ENCODE results near the gene HTR4. TPM values are rescaled to one million over a fixed set of nuclear protein-coding genes. Genes with fewer than 3 reads are reported as not detected.
A peak's percentile ranks its signal among the peaks of the same experiment; 100 is the strongest.
"Not testable (repeated sequence)": the region's sequence is repeated elsewhere in the genome, so short reads cannot be mapped to it uniquely, and the experiment has no call there.

HTR4 gene
- total RNA-seq, 1 donor from 2014 or later = not detected

DNA sequence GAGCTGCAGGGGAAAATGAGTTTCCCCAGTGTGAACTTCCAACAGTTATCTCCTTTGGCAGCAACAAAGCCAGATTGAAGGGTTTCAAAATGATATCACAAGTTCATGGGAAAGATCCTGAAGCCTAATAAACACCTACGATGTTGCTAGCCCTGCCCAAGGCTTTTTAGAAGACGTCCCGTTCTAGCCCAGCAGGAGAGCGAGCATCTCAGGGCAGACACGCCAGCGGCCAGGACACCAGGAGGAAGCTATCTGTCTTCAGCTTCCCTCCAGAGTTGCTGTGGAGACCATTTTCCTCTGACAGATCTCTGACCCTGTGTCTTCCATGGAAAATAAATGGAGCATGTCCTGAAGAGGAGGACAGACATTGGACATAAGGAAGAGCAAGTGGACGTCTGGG lies 172.1 kb downstream of the HTR4 start:
- DNase-seq (ENCODE audit: low spot score) = no peak

DNA sequence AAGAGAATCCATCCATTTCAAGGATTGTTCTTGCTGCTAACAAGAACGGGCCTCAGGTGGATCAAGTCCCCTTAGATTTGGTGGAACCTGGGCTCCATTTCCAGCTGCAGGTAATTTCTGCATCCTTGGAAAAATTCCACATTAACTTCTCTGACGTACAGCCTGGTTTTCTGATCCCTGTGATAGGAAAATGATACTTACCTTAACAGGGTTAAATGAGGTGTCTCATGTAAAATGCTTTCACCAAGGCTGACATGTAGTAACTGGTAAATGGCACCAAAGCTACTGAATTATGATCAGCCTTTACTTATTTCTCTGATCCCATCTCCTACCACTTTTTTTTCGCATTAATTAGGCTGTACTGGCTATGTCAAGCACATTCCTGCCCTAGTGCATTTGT lies 176.9 kb downstream of the HTR4 start:
- DNase-seq (ENCODE audit: low spot score) = no peak

GRCh38 chr5:148476302-148476701 lies 178.0 kb downstream of the HTR4 start:
- DNase-seq (ENCODE audit: low spot score) = no peak

DNA sequence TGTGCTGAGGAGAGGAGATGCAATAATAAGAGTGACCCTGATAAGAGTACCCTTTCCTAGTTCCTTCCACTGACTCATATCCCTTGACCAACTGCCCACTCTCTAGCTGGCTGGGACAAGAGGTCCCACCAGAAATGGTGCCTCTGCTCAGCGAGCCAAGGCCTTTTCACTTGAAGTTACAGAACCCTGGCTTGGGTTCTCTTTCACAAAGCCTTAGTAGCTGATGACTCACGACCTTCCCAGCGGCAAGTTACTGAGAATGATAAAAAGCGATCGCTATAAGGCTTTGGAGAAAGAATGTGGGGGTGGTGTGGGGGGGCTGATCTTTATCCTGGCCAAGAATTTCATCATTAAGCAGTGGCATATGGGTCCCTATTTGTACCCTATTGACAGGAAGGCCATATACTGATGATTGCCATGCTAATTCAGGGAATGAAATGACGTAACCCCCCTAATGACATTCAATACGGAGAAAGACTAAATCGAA lies 180.3 kb downstream of the HTR4 start:
- no peak for DNase-seq (ENCODE audit: low spot score)

DNA sequence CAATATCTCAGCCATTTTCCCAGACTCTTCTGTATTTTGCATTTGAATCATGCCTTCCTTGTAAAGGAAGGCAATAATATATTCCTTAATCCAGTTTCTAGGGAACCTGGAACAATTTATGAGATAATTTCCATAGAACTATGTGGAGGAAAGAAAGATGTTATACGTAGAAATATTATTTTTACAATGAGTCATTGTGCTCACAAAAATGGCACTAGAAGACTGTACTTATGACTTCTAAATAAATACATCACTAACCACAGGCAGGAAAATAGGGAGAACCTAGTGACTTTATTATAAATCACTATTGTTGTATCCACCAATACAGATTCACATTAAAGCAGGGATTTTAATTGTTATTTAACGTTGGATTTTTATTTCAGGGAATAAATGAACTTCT lies 182.9 kb downstream of the HTR4 start:
- no peak for DNase-seq (ENCODE audit: low spot score)

DNA sequence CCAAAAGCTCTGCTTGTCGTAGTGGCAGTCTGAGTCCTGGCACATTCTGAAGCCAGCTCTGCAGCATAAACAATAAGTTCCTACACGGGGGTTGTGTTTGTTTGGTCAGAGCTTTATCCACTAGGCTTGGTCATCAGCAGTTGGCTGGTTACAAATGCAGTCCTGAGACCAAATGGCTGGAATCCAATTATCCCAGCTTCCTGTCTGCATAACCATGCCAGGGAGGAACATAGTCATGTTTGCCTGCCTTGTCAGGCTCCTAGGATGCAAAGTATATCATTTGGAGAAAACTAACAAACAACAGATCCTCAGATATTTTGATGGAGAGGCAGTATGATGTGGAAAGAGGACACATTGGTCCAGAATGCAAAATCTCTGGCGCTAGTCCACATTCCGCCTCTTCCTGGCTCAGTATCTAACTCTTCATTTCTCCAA lies 184.8 kb downstream of the HTR4 start:
- DNase-seq (ENCODE audit: low spot score) = peak; percentile 50

GRCh38 chr5:148468746-148469145 lies 185.6 kb downstream of the HTR4 start:
- not testable (repeated sequence) for DNase-seq (ENCODE audit: low spot score)

DNA sequence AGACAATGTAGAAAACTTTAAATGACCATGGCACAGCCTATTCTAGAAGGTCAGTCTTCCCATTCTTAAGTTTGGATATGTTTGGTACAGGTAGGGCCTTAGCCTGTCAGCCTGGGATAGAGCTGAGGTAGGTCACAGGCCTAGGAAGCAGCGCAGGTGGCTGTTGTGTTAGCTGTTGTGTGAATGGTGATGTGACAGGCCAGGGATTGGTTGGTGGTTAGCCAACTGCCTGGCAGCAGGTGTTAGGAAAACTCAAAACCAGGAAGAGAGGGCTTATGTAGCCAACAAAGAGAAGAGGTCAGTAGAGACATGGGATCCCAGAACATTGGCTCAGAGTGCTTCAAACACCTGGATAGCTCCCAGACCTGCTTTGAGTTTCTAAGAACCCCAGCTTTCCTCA lies 186.4 kb downstream of the HTR4 start:
- no peak for DNase-seq (ENCODE audit: low spot score)

DNA sequence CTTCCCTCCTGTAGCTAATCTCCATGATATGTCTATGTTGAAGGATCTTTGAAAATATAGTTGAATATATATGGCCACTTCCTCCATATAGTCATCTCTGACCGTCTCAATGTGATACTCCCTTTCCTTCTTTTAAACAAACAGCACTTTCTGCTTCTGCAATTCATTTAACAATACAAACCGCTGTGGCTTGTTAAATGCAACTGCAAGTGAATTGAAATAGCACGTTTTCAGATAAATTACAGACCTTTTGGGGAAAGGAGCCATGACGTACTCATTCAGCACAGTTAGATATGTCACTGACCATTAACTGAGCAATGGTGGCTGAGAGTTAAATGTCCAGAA lies 188.1 kb downstream of the HTR4 start:
- no peak for DNase-seq (ENCODE audit: low spot score)

DNA sequence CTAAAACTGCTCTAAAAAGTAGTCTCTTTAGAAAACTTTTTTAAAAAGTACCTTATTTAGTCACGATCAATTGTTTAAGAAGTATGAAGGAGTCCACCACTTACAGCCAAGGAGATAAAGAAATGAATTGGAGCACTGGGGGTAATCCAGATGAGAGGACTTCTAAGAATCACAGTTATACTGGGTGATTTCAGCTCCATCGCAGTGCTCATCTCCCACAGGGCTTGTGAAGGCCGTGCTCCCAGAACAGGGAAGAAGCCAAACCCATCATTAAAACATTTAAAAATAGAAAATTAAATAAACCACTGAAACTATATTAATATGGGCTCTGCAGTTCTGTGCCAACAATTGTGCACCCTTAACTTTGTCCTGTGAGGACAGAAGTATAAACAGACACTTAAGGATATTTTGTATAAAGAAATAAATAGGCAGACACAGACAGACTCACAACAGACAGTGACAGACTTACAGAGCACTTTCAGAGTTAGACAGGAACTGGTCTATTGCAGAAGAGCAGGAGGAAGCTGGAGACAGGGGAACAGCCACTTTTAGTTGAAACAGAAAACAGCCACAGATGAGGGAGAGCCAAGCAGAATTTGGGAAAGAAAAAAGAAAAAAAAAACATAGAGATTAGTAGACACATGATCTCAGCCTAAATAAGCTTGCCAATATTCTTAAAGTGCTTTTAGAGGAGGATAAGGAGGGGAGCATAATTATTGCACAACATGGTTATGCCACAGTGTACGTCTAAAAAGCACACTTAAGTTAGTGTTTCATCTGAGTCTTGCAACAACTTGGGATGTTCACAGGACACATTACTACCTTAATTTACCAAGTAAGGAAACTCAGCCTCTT lies 188.7 kb downstream of the HTR4 start:
- no peak for DNase-seq (ENCODE audit: low spot score)

- DNase-seq (ENCODE audit: low spot score) = no peak
Measured at GRCh38 chr5:148459669-148460068, 194.7 kb downstream of the HTR4 start.

DNA sequence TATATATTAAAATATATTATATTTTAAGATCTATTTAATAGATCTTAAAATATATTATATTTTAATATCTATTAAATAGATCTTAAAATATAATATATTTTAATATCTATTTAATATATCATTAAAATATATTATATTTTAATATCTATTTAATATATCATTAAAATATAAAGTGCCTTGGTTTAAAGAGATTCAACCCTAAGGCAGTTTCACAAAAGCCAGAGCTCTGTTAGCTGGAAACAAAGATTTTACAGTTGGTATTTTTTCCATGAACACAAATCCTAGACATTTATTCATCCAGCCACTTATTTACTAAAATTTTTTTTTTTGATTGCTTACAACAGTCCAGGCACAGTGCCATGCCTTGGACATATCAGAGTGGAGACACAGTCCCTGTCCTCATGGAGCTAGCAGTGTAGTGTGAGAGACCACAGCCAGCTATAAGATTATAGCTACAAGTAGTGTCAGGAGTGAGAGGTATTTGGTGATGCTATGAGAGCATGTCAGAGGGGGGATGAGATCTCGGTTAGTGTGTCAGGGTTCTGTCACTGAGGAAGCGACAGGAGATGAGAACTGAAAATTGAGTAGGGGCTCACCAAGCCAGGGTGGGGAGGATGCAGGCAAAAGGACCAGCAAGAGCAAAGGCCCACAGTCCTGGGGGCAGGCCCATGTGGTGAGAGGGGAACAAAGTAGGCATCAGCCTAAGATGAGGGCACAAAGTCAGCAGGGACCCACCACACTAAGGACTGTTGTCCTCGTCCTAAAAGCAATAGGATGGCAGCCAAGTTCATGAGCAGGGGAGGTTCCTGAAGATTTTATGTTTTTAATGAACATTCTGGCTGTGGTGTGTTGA lies 196.1 kb downstream of the HTR4 start:
- DNase-seq (ENCODE audit: low spot score) = no peak

DNA sequence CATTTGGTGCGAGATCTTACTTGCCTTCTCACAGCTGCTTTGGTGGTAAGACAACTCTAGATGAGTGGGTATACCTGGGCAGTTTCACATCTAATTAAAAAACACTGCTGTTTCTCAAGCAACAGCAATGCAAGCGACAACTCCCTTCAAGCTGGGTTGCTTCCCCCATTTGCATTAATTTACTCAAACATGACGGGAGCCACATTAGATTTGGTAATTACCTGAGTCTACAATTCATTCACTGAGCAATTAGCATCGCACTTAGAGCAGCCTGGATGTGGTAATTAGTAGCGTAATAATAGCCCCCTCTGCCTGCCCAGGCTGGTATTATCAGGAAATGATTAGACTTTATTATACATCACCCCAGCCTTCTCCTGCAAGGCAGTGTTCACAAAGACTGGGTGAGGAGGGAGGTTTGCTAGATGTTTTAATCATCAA lies 197.1 kb downstream of the HTR4 start:
- no peak for DNase-seq (ENCODE audit: low spot score)

GRCh38 chr5:148455185-148455584 lies 199.1 kb downstream of the HTR4 start:
- no peak for DNase-seq (ENCODE audit: low spot score)

GRCh38 chr5:148454576-148454975 lies 199.8 kb downstream of the HTR4 start:
- DNase-seq (ENCODE audit: low spot score) = no peak

- DNase-seq (ENCODE audit: low spot score) = no peak
Measured at GRCh38 chr5:148452499-148453193, 201.7 kb downstream of the HTR4 start.

- DNase-seq (ENCODE audit: low spot score) = no peak
Measured at GRCh38 chr5:148446611-148447010, 207.7 kb downstream of the HTR4 start.

- DNase-seq (ENCODE audit: low spot score) = no peak
Measured at GRCh38 chr5:148445578-148445977, 208.7 kb downstream of the HTR4 start.

- DNase-seq (ENCODE audit: low spot score) = peak; percentile 66
Measured at GRCh38 chr5:148443998-148444397, 210.3 kb downstream of the HTR4 start.

- no peak for DNase-seq (ENCODE audit: low spot score)
Measured at GRCh38 chr5:148443241-148443640, 211.1 kb downstream of the HTR4 start.

DNA sequence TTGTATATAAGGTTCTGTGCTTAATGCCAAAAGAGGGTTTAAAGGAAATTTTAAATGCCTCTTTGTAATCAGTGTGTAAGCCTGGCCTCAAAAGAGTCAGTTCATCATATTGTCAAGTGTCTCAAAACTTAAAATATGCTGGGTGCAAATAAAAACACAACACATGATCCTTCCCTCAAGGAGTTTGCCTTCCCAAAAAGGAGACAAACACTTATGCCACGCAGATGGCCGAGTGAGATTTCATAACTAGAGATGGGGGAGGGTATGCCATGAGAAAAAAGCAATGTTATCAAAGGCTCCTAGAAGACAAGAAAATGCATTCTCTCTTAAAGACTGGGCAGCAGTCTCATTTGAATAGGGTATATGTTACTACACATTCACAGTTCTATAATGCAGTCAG lies 215.4 kb downstream of the HTR4 start:
- no peak for DNase-seq (ENCODE audit: low spot score)

DNA sequence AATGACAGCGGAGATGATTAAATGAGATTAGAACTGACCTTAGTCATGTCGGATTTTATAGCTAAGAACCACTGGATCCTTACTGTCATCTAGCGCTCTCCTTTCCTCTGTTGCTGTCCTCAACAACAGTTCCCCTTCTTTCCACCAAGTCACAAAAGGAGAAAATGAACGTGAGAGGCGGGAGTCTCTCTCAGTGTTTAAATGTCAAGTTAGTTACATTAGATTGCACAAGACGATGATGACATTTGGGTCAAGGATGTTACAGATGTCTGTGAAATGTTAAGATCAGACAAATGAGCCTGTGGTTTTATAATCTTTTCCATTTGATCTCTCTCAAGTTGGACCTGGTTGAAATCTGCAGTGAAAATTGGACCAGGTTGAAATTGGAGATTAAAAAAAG lies 217.1 kb downstream of the HTR4 start:
- no peak for DNase-seq (ENCODE audit: low spot score)

Measured in ureter (tissue), 1 donor.